ENCODE measurements around the gene UBL4B. TPM values are rescaled to one million over a fixed set of nuclear protein-coding genes. Genes with fewer than 3 reads are reported as not detected.

Gene UBL4B
- total RNA-seq, 1 donor from 2014 or later: not detected

DNA sequence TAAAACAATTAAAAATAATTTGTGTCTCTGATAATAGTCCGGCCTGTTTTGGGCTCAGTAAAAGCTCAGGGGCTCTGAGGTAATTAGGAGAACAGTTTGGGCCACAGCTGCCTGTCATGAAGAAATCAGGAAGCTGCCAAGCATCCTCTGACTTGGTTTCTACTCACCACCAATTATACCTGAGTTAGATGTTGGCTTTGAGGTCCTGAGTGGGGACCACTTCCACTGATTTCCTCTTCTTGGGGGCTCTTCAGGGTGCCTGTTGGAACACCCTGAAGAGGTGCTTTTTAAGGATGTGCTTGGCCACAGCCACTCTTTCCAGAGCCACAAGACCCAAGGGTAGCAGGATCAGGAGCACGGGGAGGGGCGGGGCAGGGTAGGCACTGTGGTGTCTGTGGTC, 48.9 kb downstream of the UBL4B start:
- DNase-seq (ENCODE audit: low read depth): no peak
- TF ChIP-seq, protein P1, sequence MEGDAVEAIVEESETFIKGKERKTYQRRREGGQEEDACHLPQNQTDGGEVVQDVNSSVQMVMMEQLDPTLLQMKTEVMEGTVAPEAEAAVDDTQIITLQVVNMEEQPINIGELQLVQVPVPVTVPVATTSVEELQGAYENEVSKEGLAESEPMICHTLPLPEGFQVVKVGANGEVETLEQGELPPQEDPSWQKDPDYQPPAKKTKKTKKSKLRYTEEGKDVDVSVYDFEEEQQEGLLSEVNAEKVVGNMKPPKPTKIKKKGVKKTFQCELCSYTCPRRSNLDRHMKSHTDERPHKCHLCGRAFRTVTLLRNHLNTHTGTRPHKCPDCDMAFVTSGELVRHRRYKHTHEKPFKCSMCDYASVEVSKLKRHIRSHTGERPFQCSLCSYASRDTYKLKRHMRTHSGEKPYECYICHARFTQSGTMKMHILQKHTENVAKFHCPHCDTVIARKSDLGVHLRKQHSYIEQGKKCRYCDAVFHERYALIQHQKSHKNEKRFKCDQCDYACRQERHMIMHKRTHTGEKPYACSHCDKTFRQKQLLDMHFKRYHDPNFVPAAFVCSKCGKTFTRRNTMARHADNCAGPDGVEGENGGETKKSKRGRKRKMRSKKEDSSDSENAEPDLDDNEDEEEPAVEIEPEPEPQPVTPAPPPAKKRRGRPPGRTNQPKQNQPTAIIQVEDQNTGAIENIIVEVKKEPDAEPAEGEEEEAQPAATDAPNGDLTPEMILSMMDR (IDR thresholded peaks at IDR 0.05; ENCODE audit: insufficient read depth, low read length, poor library complexity, severe bottlenecking): no peak
- Histone ChIP-seq H3K27me3 (ENCODE audit: control insufficient read depth, insufficient read depth, low read length) (no peaks in the 10 kb centered on the region), H3K4me3 (ENCODE audit: low read depth, low read length) (no peak overlapping the region), H3K36me3 (ENCODE audit: control insufficient read depth, insufficient read depth, low read length) (no peaks in the 10 kb centered on the region)

DNA sequence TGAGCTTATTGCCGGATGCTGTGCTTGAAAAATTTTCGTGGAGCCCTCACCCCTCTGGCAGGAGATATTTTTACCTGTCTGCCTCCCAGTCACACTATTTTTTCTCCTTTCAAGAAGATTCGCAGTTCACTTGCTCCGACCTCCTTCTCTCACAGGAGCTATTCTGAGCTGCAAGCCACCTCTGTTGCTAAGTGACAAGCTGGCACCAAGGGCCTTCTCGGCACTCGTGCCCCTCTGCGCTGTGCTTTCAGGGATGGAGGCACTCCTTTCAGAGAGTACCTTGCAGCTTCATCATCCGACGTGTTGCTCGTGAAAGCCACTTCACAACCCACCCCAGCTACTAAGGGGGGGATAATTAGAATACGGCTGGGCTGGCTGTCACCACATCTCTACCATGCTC, 49.6 kb downstream of the UBL4B start:
- TF ChIP-seq, protein P1 (IDR thresholded peaks at IDR 0.05; ENCODE audit: insufficient read depth, low read length, poor library complexity, severe bottlenecking): no peak
- no peak overlapping the region for H3K4me3 ChIP-seq (ENCODE audit: low read depth, low read length)
- no peaks in the 10 kb centered on the region for H3K36me3 ChIP-seq (ENCODE audit: control insufficient read depth, insufficient read depth, low read length)
- no peak for DNase-seq (ENCODE audit: low read depth)
- H3K27me3 ChIP-seq (ENCODE audit: control insufficient read depth, insufficient read depth, low read length): no peaks in the 10 kb centered on the region

Other genes with a start within 250 kb of the UBL4B start
- 53.4 and 78.5 TPM in 2 replicates for gene CSF1, start 201.6 kb upstream of the UBL4B start, total RNA-seq
- gene AHCYL1, start 127.7 kb upstream of the UBL4B start, total RNA-seq: 40.1 and 43.9 TPM in 2 replicates
- gene STRIP1, start 77.8 kb upstream of the UBL4B start, total RNA-seq: 32.9 and 41.0 TPM in 2 replicates
- gene ALX3, start 41.8 kb upstream of the UBL4B start, total RNA-seq: not detected in 2 replicates
- 0.42 and 0.75 TPM in 2 replicates for gene SLC6A17, start 38.1 kb downstream of the UBL4B start, total RNA-seq
- 1.8 and 2.3 TPM in 2 replicates for gene KCNC4, start 97.9 kb downstream of the UBL4B start, total RNA-seq
- 23.1 and 28.2 TPM in 2 replicates for gene RBM15, start 226.9 kb downstream of the UBL4B start, total RNA-seq

Measured in kidney epithelial cell (primary cell).